GM19324 (cell line): ENCODE results near the gene ADAMTS6.
A peak's percentile ranks its signal among the peaks of the same experiment; 100 is the strongest.
"Not testable (repeated sequence)": the region's sequence is repeated elsewhere in the genome, so short reads cannot be mapped to it uniquely, and the experiment has no call there.

Source experiments
- ATAC-seq: cut with Tn5 transposase; IDR thresholded peaks from one replicate; pipeline ENCODE4 v1.9.1; 2021; ENCODE audit warnings: mild to moderate bottlenecking, moderate library complexity; ENCODE audit not compliant: unreplicated experiment, low FRiP score

ADAMTS6 gene

GRCh38 chr5:65481635-65482295, at the start of gene ADAMTS6:
TSS of gene ADAMTS6 (minus strand) at chr5:65481920. CDS start at chr5:65473673, 8,247 bp downstream.
- peak; percentile 88 for ATAC-seq

- ATAC-seq = no peak
These were observed 49.2 kb upstream of the ADAMTS6 start for GRCh38 chr5:65530904-65531303.

GRCh38 chr5:65525726-65526125, 44.0 kb upstream of the ADAMTS6 start:
- ATAC-seq = no peak

GRCh38 chr5:65512170-65512937, 30.6 kb upstream of the ADAMTS6 start:
- no peak for ATAC-seq

- ATAC-seq = no peak
These were observed 27.3 kb upstream of the ADAMTS6 start for GRCh38 chr5:65508978-65509377.

GRCh38 chr5:65506961-65507360, 25.2 kb upstream of the ADAMTS6 start:
- ATAC-seq = no peak

- no peak for ATAC-seq
These were observed 7.4 kb upstream of the ADAMTS6 start for GRCh38 chr5:65489119-65489518.

- ATAC-seq = not testable (repeated sequence)
These were observed 6.4 kb upstream of the ADAMTS6 start for GRCh38 chr5:65488038-65488687.

- not testable (repeated sequence) for ATAC-seq
These were observed 5.1 kb upstream of the ADAMTS6 start for GRCh38 chr5:65486803-65487202.

- no peak for ATAC-seq
These were observed 3.7 kb upstream of the ADAMTS6 start for GRCh38 chr5:65485405-65485804.

GRCh38 chr5:65483546-65484346, 2.0 kb upstream of the ADAMTS6 start:
- ATAC-seq = peak; percentile 28

GRCh38 chr5:65482736-65483545, 1.2 kb upstream of the ADAMTS6 start:
- ATAC-seq = no peak

- ATAC-seq = peak; percentile 8
These were observed 596 bp upstream of the ADAMTS6 start for GRCh38 chr5:65482296-65482735.

- peak; percentile 28 for ATAC-seq
These were observed 544 bp downstream of the ADAMTS6 start for GRCh38 chr5:65481171-65481581.

- ATAC-seq = no peak
These were observed 1.3 kb downstream of the ADAMTS6 start for GRCh38 chr5:65480306-65480865.

- ATAC-seq = no peak
These were observed 2.2 kb downstream of the ADAMTS6 start for GRCh38 chr5:65479527-65479926.

GRCh38 chr5:65478336-65478735, 3.4 kb downstream of the ADAMTS6 start:
- no peak for ATAC-seq

GRCh38 chr5:65475895-65476294, 5.8 kb downstream of the ADAMTS6 start:
- no peak for ATAC-seq

GRCh38 chr5:65475336-65475735, 6.4 kb downstream of the ADAMTS6 start:
- ATAC-seq = no peak
